GM23248 (cell line): ENCODE measurements around the gene UBE2I.

Experiments used
- EZH2 ChIP-seq: fragments of 200-600 bp; sonication (generic); IDR thresholded peaks from 2 replicates; pipeline ENCODE4 v1.6.1; 2018; ENCODE audit warnings: antibody characterized with exemption, mild to moderate bottlenecking; ENCODE audit not compliant: insufficient read depth, poor library complexity, severe bottlenecking
- EZH2phosphoT487 ChIP-seq: fragments of 200-600 bp; sonication (generic); IDR thresholded peaks from 2 replicates; pipeline ENCODE4 v1.6.1; 2018; ENCODE audit warnings: antibody characterized with exemption, moderate library complexity, mild to moderate bottlenecking, low read depth; ENCODE audit not compliant: insufficient read depth

- no peak for TF ChIP-seq EZH2
- TF ChIP-seq EZH2phosphoT487, result no peak
These were observed 23.5 kb upstream of the UBE2I start for GRCh38 chr16:1285669-1286512.
